NCI-H1694 treated with DMSO at 0.1 percent for 48 hours (cell line): ENCODE results near the gene AGMAT.

Experiments
- DNase-seq: peaks from one replicate; lab custom pipeline; 2025; lab: John Stamatoyannopoulos, UW

Gene AGMAT

DNA sequence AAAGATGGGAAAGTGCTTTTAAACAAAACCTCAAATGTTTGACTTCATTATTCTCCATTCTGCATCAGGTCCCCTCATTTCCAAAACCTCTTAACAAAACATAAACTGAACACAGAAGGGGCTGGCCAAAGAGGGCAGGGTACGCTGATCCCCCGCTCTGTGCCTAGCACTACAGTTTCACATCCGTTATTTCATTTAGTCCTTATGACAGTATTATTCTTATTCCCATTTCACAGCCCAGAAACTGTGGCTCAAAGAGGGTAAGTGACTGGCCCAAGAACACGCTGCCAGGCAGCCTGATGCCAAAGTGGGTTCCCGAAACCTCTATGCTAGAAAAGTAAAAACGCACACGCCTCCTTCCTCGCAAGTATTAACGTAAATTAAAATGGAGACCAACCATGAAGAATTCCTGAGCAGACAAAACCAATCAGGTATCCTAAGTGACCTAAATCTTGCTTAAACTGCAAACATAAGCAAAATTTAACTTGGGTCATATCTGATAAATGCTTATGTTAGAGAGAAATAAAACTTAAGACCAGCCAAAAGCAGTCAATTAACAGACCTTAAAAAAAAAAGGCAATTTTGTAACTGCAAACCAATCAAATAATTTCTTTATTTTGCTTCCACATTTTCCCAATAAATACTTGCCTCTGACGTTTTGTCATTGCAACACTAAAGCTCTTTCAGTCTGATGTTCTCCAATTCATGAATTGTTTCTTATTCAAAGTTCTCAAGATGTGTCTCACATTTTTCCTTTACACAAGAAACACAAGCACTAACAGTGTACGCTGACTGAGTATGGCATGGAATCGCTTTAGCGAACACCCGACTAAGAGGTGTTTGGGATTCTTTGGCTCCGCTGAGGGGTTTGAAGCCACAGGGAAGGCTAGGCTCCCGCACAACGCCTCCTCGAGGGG is 61.5 kb downstream of the AGMAT start:
- no peak for DNase-seq

GRCh38 chr1:15522551-15522950 is 62.3 kb downstream of the AGMAT start:
- DNase-seq: no peak
